HEK293 (cell line): ENCODE measurements around the gene FZR1.

Source experiments
- CTCF ChIP-seq: fragments of 450-650 bp; formaldehyde crosslinking; IDR thresholded peaks from 2 replicates; pipeline ENCODE4 v1.5.1; 2016; ENCODE audit warnings: missing biosample characterization, missing genetic modification characterization
- GFI1B ChIP-seq: fragments of 450-650 bp; formaldehyde crosslinking; IDR thresholded peaks from 2 replicates; pipeline ENCODE4 v1.5.1; 2016; ENCODE audit warnings: missing biosample characterization, missing genetic modification characterization
- KLF17 ChIP-seq: fragments of 450-650 bp; formaldehyde crosslinking; IDR thresholded peaks from 2 replicates; pipeline ENCODE4 v1.5.1; 2016; ENCODE audit warnings: missing biosample characterization, missing genetic modification characterization
- KLF9 ChIP-seq: fragments of 450-650 bp; formaldehyde crosslinking; IDR thresholded peaks from 2 replicates; pipeline ENCODE4 v1.5.1; 2016; ENCODE audit warnings: missing biosample characterization, missing genetic modification characterization, low read depth
- OVOL3 ChIP-seq: fragments of 450-650 bp; formaldehyde crosslinking; IDR thresholded peaks from 2 replicates; pipeline ENCODE4 v1.5.1; 2016; ENCODE audit warnings: missing biosample characterization, missing genetic modification characterization
- SETDB1 ChIP-seq: IDR thresholded peaks from one replicate; pipeline ENCODE4 v1.6.1; 2017; ENCODE audit warnings: mild to moderate bottlenecking, low read length, moderate library complexity, mixed read lengths; ENCODE audit not compliant: insufficient read length
- TCF7L2 ChIP-seq: IDR thresholded peaks from 2 replicates; pipeline ENCODE4 v1.6.1; 2011; ENCODE audit warnings: low read depth, mild to moderate bottlenecking, inconsistent platforms, low read length, moderate library complexity, borderline replicate concordance
- ZBTB17 ChIP-seq: fragments of 450-650 bp; formaldehyde crosslinking; IDR thresholded peaks from 2 replicates; pipeline ENCODE4 v1.5.1; 2016; ENCODE audit warnings: missing biosample characterization, missing genetic modification characterization
- ZBTB21 ChIP-seq: fragments of 450-650 bp; formaldehyde crosslinking; IDR thresholded peaks from 2 replicates; pipeline ENCODE4 v1.5.1; 2017; ENCODE audit warnings: missing biosample characterization, missing genetic modification characterization
- ZBTB8A ChIP-seq: fragments of 450-650 bp; formaldehyde crosslinking; IDR thresholded peaks from 2 replicates; pipeline ENCODE4 v1.5.1; 2016; ENCODE audit warnings: missing biosample characterization, missing genetic modification characterization
- ZNF10 ChIP-seq: fragments of 450-650 bp; formaldehyde crosslinking; IDR thresholded peaks from 2 replicates; pipeline ENCODE4 v1.5.1; 2017; ENCODE audit warnings: missing biosample characterization, missing genetic modification characterization
- ZNF132 ChIP-seq: fragments of 450-650 bp; formaldehyde crosslinking; IDR thresholded peaks from 2 replicates; pipeline ENCODE4 v1.5.1; 2017; ENCODE audit warnings: missing biosample characterization, missing genetic modification characterization, borderline replicate concordance
- ZNF148 ChIP-seq: fragments of 450-650 bp; formaldehyde crosslinking; IDR thresholded peaks from 2 replicates; pipeline ENCODE4 v1.5.0; 2017; ENCODE audit warnings: missing biosample characterization, missing genetic modification characterization, borderline replicate concordance
- ZNF16 ChIP-seq: fragments of 450-650 bp; formaldehyde crosslinking; IDR thresholded peaks from 2 replicates; pipeline ENCODE4 v1.5.1; 2016; ENCODE audit warnings: low read depth, missing biosample characterization, missing genetic modification characterization
- ZNF174 ChIP-seq: fragments of 450-650 bp; formaldehyde crosslinking; IDR thresholded peaks from 2 replicates; pipeline ENCODE4 v1.5.0; 2017; ENCODE audit warnings: missing biosample characterization, mild to moderate bottlenecking, missing genetic modification characterization
- ZNF221 ChIP-seq: fragments of 450-650 bp; formaldehyde crosslinking; IDR thresholded peaks from 2 replicates; pipeline ENCODE4 v1.5.1; 2017; ENCODE audit warnings: missing biosample characterization, missing genetic modification characterization, borderline replicate concordance
- ZNF223 ChIP-seq: fragments of 450-650 bp; formaldehyde crosslinking; IDR thresholded peaks from 2 replicates; pipeline ENCODE4 v1.5.1; 2016; ENCODE audit warnings: missing biosample characterization, missing genetic modification characterization
- ZNF24 ChIP-seq: fragments of 450-650 bp; formaldehyde crosslinking; IDR thresholded peaks from 2 replicates; pipeline ENCODE4 v1.5.1; 2016; ENCODE audit warnings: missing biosample characterization, missing genetic modification characterization
- ZNF311 ChIP-seq: fragments of 450-650 bp; formaldehyde crosslinking; IDR thresholded peaks from 2 replicates; pipeline ENCODE4 v1.5.1; 2017; ENCODE audit warnings: missing biosample characterization, missing genetic modification characterization, borderline replicate concordance
- ZNF366 ChIP-seq: fragments of 450-650 bp; formaldehyde crosslinking; conservative IDR thresholded peaks from 2 replicates; pipeline ENCODE4 v1.5.1; 2016; ENCODE audit warnings: missing biosample characterization, missing genetic modification characterization
- ZNF423 ChIP-seq: fragments of 450-650 bp; formaldehyde crosslinking; IDR thresholded peaks from 2 replicates; pipeline ENCODE4 v1.5.1; 2016; ENCODE audit warnings: missing biosample characterization, missing genetic modification characterization
- ZNF510 ChIP-seq: fragments of 450-650 bp; formaldehyde crosslinking; IDR thresholded peaks from 2 replicates; pipeline ENCODE4 v1.5.1; 2018; ENCODE audit warnings: mild to moderate bottlenecking, missing genetic modification characterization, missing biosample characterization; ENCODE audit not compliant: insufficient replicate concordance
- ZNF513 ChIP-seq: fragments of 450-650 bp; IDR thresholded peaks from 2 replicates; pipeline ENCODE4 v1.5.1; 2018; ENCODE audit warnings: missing biosample characterization, missing genetic modification characterization
- ZNF529 ChIP-seq: fragments of 450-650 bp; formaldehyde crosslinking; IDR thresholded peaks from 2 replicates; pipeline ENCODE4 v1.5.1; 2017; ENCODE audit warnings: missing genetic modification characterization, missing biosample characterization; ENCODE audit not compliant: insufficient replicate concordance
- ZNF571 ChIP-seq: fragments of 450-650 bp; formaldehyde crosslinking; IDR thresholded peaks from 2 replicates; pipeline ENCODE4 v1.5.0; 2017; ENCODE audit warnings: missing biosample characterization, missing genetic modification characterization
- ZNF580 ChIP-seq: fragments of 450-650 bp; formaldehyde crosslinking; IDR thresholded peaks from 2 replicates; pipeline ENCODE4 v1.5.1; 2016; ENCODE audit warnings: missing biosample characterization, missing genetic modification characterization
- ZNF629 ChIP-seq: fragments of 450-650 bp; formaldehyde crosslinking; IDR thresholded peaks from 2 replicates; pipeline ENCODE4 v1.5.1; 2017; ENCODE audit warnings: missing biosample characterization, missing genetic modification characterization
- ZNF645 ChIP-seq: fragments of 450-650 bp; formaldehyde crosslinking; IDR thresholded peaks from 2 replicates; pipeline ENCODE4; 2016; ENCODE audit warnings: missing biosample characterization, missing genetic modification characterization
- ZNF777 ChIP-seq: fragments of 450-650 bp; formaldehyde crosslinking; IDR thresholded peaks from 2 replicates; pipeline ENCODE4 v1.5.1; 2017; ENCODE audit warnings: missing biosample characterization, missing genetic modification characterization, borderline replicate concordance
- ZNF791 ChIP-seq: fragments of 450-650 bp; formaldehyde crosslinking; IDR thresholded peaks from 2 replicates; pipeline ENCODE4 v1.5.1; 2016; ENCODE audit warnings: missing biosample characterization, missing genetic modification characterization
- ZNF830 ChIP-seq: fragments of 450-650 bp; IDR thresholded peaks from 2 replicates; pipeline ENCODE4 v1.5.0; 2018; ENCODE audit warnings: missing biosample characterization, missing genetic modification characterization, low read depth, mild to moderate bottlenecking, moderate library complexity

Gene FZR1

GRCh38 chr19:3507371-3508120 is 1.4 kb downstream of the FZR1 start (continued):
- TF ChIP-seq ZNF366 (tag by site-specific recombination) (peak; percentile 50; the same call in 1 of the 2 replicates), ZNF645 (tag by site-specific recombination) (no peak), SETDB1 (no peak), KLF9 (no peak), ZNF580 (tag by site-specific recombination) (no peak), ZNF311 (tag by site-specific recombination) (no peak), ZNF777 (tag by site-specific recombination) (no peak), ZBTB21 (tag by site-specific recombination) (peak; percentile 57; the same call in 1 of the 2 replicates), ZNF221 (tag by site-specific recombination) (no peak), ZBTB8A (no peak), ZNF24 (tag by site-specific recombination) (no peak), ZNF223 (tag by site-specific recombination) (no peak), OVOL3 (tag by site-specific recombination) (no peak), ZNF148 (tag by site-specific recombination) (no peak), KLF17 (tag by site-specific recombination) (peak; percentile 61), ZNF510 (tag by site-specific recombination) (no peak), GFI1B (tag by site-specific recombination) (no peak), ZNF10 (tag by site-specific recombination) (no peak), ZNF174 (tag by site-specific recombination) (no peak), ZNF132 (tag by site-specific recombination) (no peak), ZNF529 (tag by site-specific recombination) (no peak), ZBTB17 (no peak), ZNF16 (no peak), ZNF791 (tag by site-specific recombination) (no peak), ZNF571 (tag by site-specific recombination) (no peak), ZNF423 (no peak), TCF7L2 (peak; percentile 66; the same call in 1 of the 2 replicates), ZNF629 (tag by site-specific recombination) (peak; percentile 83), ZNF830 (tag by site-specific recombination) (no peak), CTCF (no peak), ZNF513 (tag by site-specific recombination) (no peak)
